K562 (cell line): Measurements from ENCODE around the gene USP37. TPM values are rescaled to one million over a fixed set of nuclear protein-coding genes. Genes with fewer than 3 reads are reported as not detected.

ENCODE experiments used
- ATAC-seq: fragments of 200-7000 bp; cut with Tn5 transposase; 3 replicates; pipeline ENCODE4 v1.9.1; 2020; ENCODE audit warnings: moderate library complexity
- BruUV-seq: library from RNA; stranded (reverse); fragments of 400-500 nt; replicated peaks from 2 replicates; lab custom pipeline; 2021; lab: Mats Ljungman, UMichigan
- CTCF ChIA-PET: fragments of 300-600 bp; formaldehyde crosslinking; extraction: SDS; loops from one replicate; lab custom pipeline; 2021; ENCODE audit warnings: low intra/inter-chr PET ratio; lab: Yijun Ruan, JAX
- POLR2A ChIA-PET: fragments of 300-600, 350-650 bp; sonication (Branson Sonifier 250); formaldehyde crosslinking; extraction: SDS; loops from one replicate; lab custom pipeline; 2021; ENCODE audit warnings: antibody characterized with exemption, inconsistent platforms; lab: Yijun Ruan, JAX
- DNase-seq, 4 experiments: peaks; one replicate each; pipeline versions ENCODE4 v3.0.0 to v3.0.0-alpha.2; 2011 to 2018; ENCODE audit warnings: low spot score in 3 of 4, mixed read lengths in 3 of 4; ENCODE audit errors: extremely low read depth in 1 of 4
- FAIRE-seq: peaks from 2 replicates; lab custom pipeline; 2011; peaks lifted over from hg19 to GRCh38; lab: Jason Lieb, UNC
- H2AFZ ChIP-seq: 2 replicates; pipeline ENCODE4 v1.6.0; 2011; ENCODE audit warnings: low read depth, low read length, control low read depth, inconsistent platforms
- H3K27ac ChIP-seq: fragments of 200-600 bp; 3 replicates; pipeline ENCODE4 v1.8.0; 2011; ENCODE audit warnings: low read depth, mild to moderate bottlenecking, control low read depth, inconsistent platforms, low read length, moderate library complexity, mixed read lengths; ENCODE audit errors: extremely low read depth
- H3K27me3 ChIP-seq, 2 experiments: fragments of 300-600 bp in 1 of 2; 2 replicates in 1 of 2; 3 replicates in 1 of 2; pipeline versions ENCODE4 v1.6.0 to v1.8.0; 2011; ENCODE audit warnings: inconsistent platforms in 2 of 2, low read length in 2 of 2, mild to moderate bottlenecking in 1 of 2, mixed read lengths in 1 of 2, moderate library complexity in 1 of 2; ENCODE audit not compliant: control insufficient read depth in 2 of 2, insufficient read depth in 2 of 2
- H3K36me3 ChIP-seq: fragments of 300-600 bp; 3 replicates; pipeline ENCODE4 v1.8.0; 2011; ENCODE audit warnings: mild to moderate bottlenecking, low read length, inconsistent platforms; ENCODE audit not compliant: control insufficient read depth, insufficient read depth
- H3K4me1 ChIP-seq, 2 experiments: fragments of 200-600 bp in 1 of 2; replicated peaks in 1 of 2; 2 replicates in 1 of 2; 3 replicates in 1 of 2; pipeline versions ENCODE4 v1.5.1 to v1.8.0; 2011; ENCODE audit warnings: inconsistent platforms in 2 of 2, low read length in 2 of 2, mild to moderate bottlenecking in 1 of 2, mixed read lengths in 1 of 2, moderate library complexity in 1 of 2; ENCODE audit not compliant: control insufficient read depth in 2 of 2, insufficient read depth in 2 of 2
- H3K4me2 ChIP-seq: 2 replicates; pipeline ENCODE4 v1.6.1; 2011; ENCODE audit warnings: low read length, control low read depth, inconsistent platforms, mixed read lengths; ENCODE audit not compliant: insufficient read depth
- H3K4me3 ChIP-seq: fragments of 200-600 bp; sonication (generic), shearing (Covaris generic); 2 replicates; pipeline ENCODE4 v1.5.1; 2016; ENCODE audit warnings: control low read depth, inconsistent platforms
- H3K79me2 ChIP-seq: fragments of 200-600 bp; 3 replicates; pipeline ENCODE4 v1.8.0; 2011; ENCODE audit warnings: low read length, inconsistent platforms; ENCODE audit not compliant: control insufficient read depth, insufficient read depth
- H3K9ac ChIP-seq, 2 experiments: 2 replicates each; pipeline versions ENCODE4 v1.6.0 to v1.6.1; 2011; ENCODE audit warnings: low read depth in 2 of 2, low read length in 2 of 2, control low read depth in 1 of 2, inconsistent platforms in 1 of 2, mild to moderate bottlenecking in 1 of 2, mixed read lengths in 1 of 2; ENCODE audit not compliant: insufficient read depth in 1 of 2
- H3K9me1 ChIP-seq: one replicate; pipeline ENCODE4 v1.6.0; 2011; ENCODE audit warnings: inconsistent platforms, mild to moderate bottlenecking, low read length, moderate library complexity; ENCODE audit not compliant: control insufficient read depth, insufficient read depth
- H3K9me3 ChIP-seq: replicated peaks from 2 replicates; pipeline ENCODE4 v1.5.1; 2011; ENCODE audit warnings: low read depth, low read length, inconsistent platforms; ENCODE audit not compliant: control insufficient read depth, insufficient read depth
- H4K20me1 ChIP-seq: replicated peaks from 2 replicates; pipeline ENCODE4 v1.6.1; 2011; ENCODE audit warnings: low read length, inconsistent platforms, mixed read lengths; ENCODE audit not compliant: control insufficient read depth, insufficient read depth
- ARNT ChIP-seq, 2 experiments: fragments of 450-650 bp; IDR thresholded peaks; 2 replicates each; pipeline ENCODE4 v1.6.1; 2016; ENCODE audit warnings: mild to moderate bottlenecking in 1 of 2
- HLTF ChIP-seq: fragments of 450-650 bp; IDR thresholded peaks from 2 replicates; pipeline ENCODE4 v1.6.1; 2016
- HMG20A ChIP-seq: fragments of 450-650 bp; formaldehyde crosslinking; conservative IDR thresholded peaks from 2 replicates; pipeline ENCODE4 v1.4.0; 2020; ENCODE audit warnings: mild to moderate bottlenecking, mixed read lengths
- KLF6 ChIP-seq: fragments of 250-450 bp; sonication (Bioruptor Pico); IDR thresholded peaks from 2 replicates; pipeline ENCODE4 v1.4.0; 2020; ENCODE audit warnings: mild to moderate bottlenecking, moderate library complexity, borderline replicate concordance
- MAX ChIP-seq: sonication (generic); formaldehyde crosslinking; IDR thresholded peaks from 2 replicates; pipeline ENCODE4 v1.9.0; 2022; ENCODE audit warnings: mild to moderate bottlenecking, missing genetic modification reagents
- MGA ChIP-seq: fragments of 450-650 bp; IDR thresholded peaks from 2 replicates; pipeline ENCODE4 v1.6.1; 2016; ENCODE audit warnings: mild to moderate bottlenecking, moderate library complexity
- PYGO2 ChIP-seq: fragments of 450-650 bp; IDR thresholded peaks from 2 replicates; pipeline ENCODE4 v1.6.1; 2016; ENCODE audit warnings: mild to moderate bottlenecking, missing genetic modification characterization, moderate library complexity, missing compliant biosample characterization
- ZFP1 ChIP-seq: fragments of 450-650 bp; formaldehyde crosslinking; IDR thresholded peaks from 2 replicates; pipeline ENCODE4 v1.4.0; 2020; ENCODE audit warnings: mild to moderate bottlenecking, mixed read lengths
- ZNF175 ChIP-seq: fragments of 200-800 bp; sonication (Bioruptor generic); IDR thresholded peaks from 2 replicates; pipeline ENCODE4 v1.6.1; 2016; ENCODE audit warnings: low read depth, mild to moderate bottlenecking, missing genetic modification characterization, missing compliant biosample characterization
- WGBS: fragments of 100-300 bp; shearing (Covaris generic); methylation state at CpG from one replicate; pipeline ENCODE4 v1.1.6; 2016; ENCODE audit warnings: low coverage, mixed read lengths; ENCODE audit not compliant: insufficient coverage; ENCODE audit errors: missing lambda C conversion rate; 5-methylcytosine and 5-hydroxymethylcytosine counted together
- in situ Hi-C: fragments of 300-500 bp; cut with MboI; formaldehyde crosslinking; loops from 4 replicates; pipeline ENCODE4 v1.15.0; 2018; ENCODE audit warnings: inconsistent platforms, mixed read lengths
- intact Hi-C: fragments of 100-400 bp; cut with micrococcal nuclease; formaldehyde crosslinking; loops from 2 replicates; pipeline ENCODE4 v1.14.2; 2022
- polyA plus RNA-seq, 8 experiments: library from polyadenylated mRNA; depleted of rRNA in 4 of 8; stranded (reverse) in 5 of 8; unstranded in 3 of 8; fragments of >200 nt; fragmentation: Nextera tagmentation in 2 of 8; fragmentation: Illumina TruSeq in 1 of 8; extraction: Ambion mirVana in 2 of 8; extraction: Trizol in 1 of 8; gene quantifications; 2 replicates each; pipeline versions ENCODE4 v1.2.1 to v1.2.3, GENCODE V29; 2011 to 2014; ENCODE audit warnings: inconsistent platforms in 1 of 8, missing spikeins in 1 of 8
- total RNA-seq, 7 experiments: library from RNA; depleted of rRNA in 6 of 7; stranded (reverse); fragments of >200 nt in 6 of 7; fragmentation: Illumina TruSeq in 2 of 7; extraction: Trizol in 2 of 7; gene quantifications; 2 replicates each; pipeline versions ENCODE4 v1.2.1 to v1.2.3, GENCODE V29; 2011 to 2021; ENCODE audit warnings: low replicate concordance in 1 of 7

Gene USP37
- total and polyA plus RNA-seq, 9 of the 15 experiments (the other 6 are each of a cell fraction or from before 2014, with no cell fraction given): 2.0 to 14.2 (median 8.5) TPM

DNA sequence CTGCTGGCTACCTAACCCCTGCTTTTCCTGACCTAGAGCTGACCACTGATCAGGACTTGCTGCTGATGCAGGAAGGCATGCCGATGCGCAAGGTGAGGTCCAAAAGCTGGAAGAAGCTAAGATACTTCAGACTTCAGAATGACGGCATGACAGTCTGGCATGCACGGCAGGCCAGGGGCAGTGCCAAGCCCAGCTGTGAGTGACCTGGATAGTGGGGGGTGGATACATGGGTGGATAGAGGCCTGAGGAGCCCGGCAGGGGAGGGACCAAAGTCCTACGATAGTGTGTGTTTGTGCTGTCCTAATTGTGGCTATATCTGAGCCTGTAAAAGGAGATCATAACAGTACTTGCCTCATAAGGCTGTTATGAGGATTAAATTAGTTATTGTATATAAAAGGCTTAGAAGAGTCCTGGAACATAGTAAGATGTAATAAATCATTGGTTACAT lies 47.7 kb upstream of the USP37 start:
- Histone ChIP-seq H3K9me3 (no peaks in the 10 kb centered on the region), H3K4me2 (no peak overlapping the region), H3K27me3 (peaks cover 8 to 10% of the 10 kb centered on the region in 2 experiments; a peak in 4 of 5 replicates), H3K36me3 (no peaks in the 10 kb centered on the region), H2AFZ (no peak overlapping the region), H4K20me1 (no peaks in the 10 kb centered on the region), H3K9me1 (no peaks in the 10 kb centered on the region), H3K27ac (no peak overlapping the region), H3K4me3 (no peak overlapping the region), H3K79me2 (no peaks in the 10 kb centered on the region), H3K4me1 (no peaks in the 10 kb centered on the region), H3K9ac (no peak overlapping the region)
- intact Hi-C loops (no loop called here), in situ Hi-C loops (no loop called here)
- no TSS peak for BruUV-seq
- ATAC-seq: no peak
- CTCF ChIA-PET: no interaction called here
- no peak for FAIRE-seq
- TF ChIP-seq ARNT (IDR thresholded peaks at IDR 0.05): no peak
- TF ChIP-seq KLF6: no peak
- no peak for TF ChIP-seq ZNF175 (CRISPR knock-in tag)
- no peak for TF ChIP-seq ZFP1 (CRISPR knock-in tag)
- TF ChIP-seq HLTF: no peak
- no peak for TF ChIP-seq MAX (CRISPR knock-in tag)
- TF ChIP-seq PYGO2: no peak
- TF ChIP-seq HMG20A (CRISPR knock-in tag): no peak
- no peak for TF ChIP-seq MGA
- 33% methylated on average over 6 of the region's 6 CpGs for WGBS
- POLR2A ChIA-PET: interaction anchor here (0.7 kb wide), 1 partner anchor 332 kb away, joined by 3 read pairs; no protein-coding TSS in a partner anchor
- DNase-seq: no peak
